Measurements from ENCODE around the gene LAMB4. TPM values are rescaled to one million over a fixed set of nuclear protein-coding genes. Genes with fewer than 3 reads are reported as not detected.

Gene LAMB4
- total and polyA plus RNA-seq, 2 of the 8 experiments (the other 6 are each of a cell fraction or from before 2014, with no cell fraction given) = not detected

DNA sequence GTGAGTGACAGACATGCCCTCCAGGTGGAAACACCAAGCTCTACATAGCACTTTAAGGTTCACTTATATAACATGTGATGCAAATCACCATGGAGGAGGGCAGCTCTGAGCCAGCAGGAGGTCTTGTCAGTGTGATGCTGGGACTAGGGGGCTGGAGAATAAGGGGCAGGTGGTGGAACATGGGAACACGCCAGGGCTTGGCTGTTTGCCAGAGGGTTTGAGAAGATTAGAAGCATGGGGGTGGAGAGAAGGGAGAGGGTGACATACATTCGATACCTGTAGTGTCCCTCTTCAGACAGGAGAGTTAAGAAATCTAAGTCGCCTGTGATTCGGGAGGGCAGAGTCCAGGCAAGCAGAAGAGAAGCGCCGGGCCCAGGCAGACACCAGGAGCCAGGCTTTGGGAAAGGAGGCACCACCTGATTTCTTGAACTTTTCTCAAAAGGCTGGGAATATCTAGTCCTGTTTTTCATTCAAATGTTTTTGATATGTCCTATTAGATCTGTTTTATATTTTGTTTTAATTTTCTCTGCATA, 16.9 kb upstream of the LAMB4 start (continued):
- TF ChIP-seq SIN3A (conservative IDR thresholded peaks at IDR 0.05 in 1 of 2, IDR thresholded peaks at IDR 0.05 in 1 of 2; ENCODE audit: low read depth in 1 of 2, low read length in 2 of 2) (no peak), ZNF274 (IDR thresholded peaks at IDR 0.05; ENCODE audit: borderline replicate concordance, extremely low read depth, low read length) (no peak), RXRA (IDR thresholded peaks at IDR 0.05; ENCODE audit: insufficient read depth, low read depth, low read length) (no peak), TAF1 (IDR thresholded peaks at IDR 0.05; ENCODE audit: low read depth, low read length) (no peak), YY1 (IDR thresholded peaks at IDR 0.05; ENCODE audit: low read depth, low read length) (no peak), POLR2AphosphoS5 (IDR thresholded peaks at IDR 0.05; ENCODE audit: low read depth, low read length) (no peak), TCF12 (IDR thresholded peaks at IDR 0.05; ENCODE audit: low read depth, low read length) (no peak), KDM1A (IDR thresholded peaks at IDR 0.05; ENCODE audit: borderline replicate concordance, low read length) (no peak)

All from H1 (cell line).